ENCODE results near the gene ZPBP2. TPM values are rescaled to one million over a fixed set of nuclear protein-coding genes. Genes with fewer than 3 reads are reported as not detected.

The ZPBP2 gene
- total RNA-seq, 1 donor from 2014 or later: not detected

GRCh38 chr17:39823407-39824054 is 44.5 kb upstream of the ZPBP2 start:
- H3K9me3 Mint-ChIP-seq (ENCODE audit: low read depth): peaks cover 10% of the 10 kb centered on the region
- no peak for TF ChIP-seq CTCF (IDR thresholded peaks at IDR 0.05)

GRCh38 chr17:39826334-39826733 is 41.7 kb upstream of the ZPBP2 start:
- Mint-ChIP-seq H3K4me1 (ENCODE audit: low read depth) (no peaks in the 10 kb centered on the region), H3K27ac (ENCODE audit: unreplicated experiment) (no peak overlapping the region), H3K9me3 (ENCODE audit: low read depth) (peaks cover 10% of the 10 kb centered on the region), H3K27me3 (ENCODE audit: low read depth) (peaks cover 32% of the 10 kb centered on the region), H3K4me3 (ENCODE audit: unreplicated experiment) (no peak overlapping the region), H3K36me3 (ENCODE audit: low read depth) (peaks cover 5% of the 10 kb centered on the region)
- DNase-seq (ENCODE audit: low spot score): no peak
- TF ChIP-seq CTCF (IDR thresholded peaks at IDR 0.05): no peak

More at GRCh38 chr17:39823407-39824054, 44.5 kb upstream of the ZPBP2 start:
- Mint-ChIP-seq H3K27me3 (ENCODE audit: low read depth) (peaks cover 28% of the 10 kb centered on the region), H3K4me3 (ENCODE audit: unreplicated experiment) (no peak overlapping the region), H3K4me1 (ENCODE audit: low read depth) (peaks cover 3% of the 10 kb centered on the region), H3K36me3 (ENCODE audit: low read depth) (peaks cover 5% of the 10 kb centered on the region), H3K27ac (ENCODE audit: unreplicated experiment) (no peak overlapping the region)
- no peak for DNase-seq (ENCODE audit: low spot score)

- Mint-ChIP-seq H3K4me1 (ENCODE audit: low read depth) (no peaks in the 10 kb centered on the region), H3K27me3 (ENCODE audit: low read depth) (peaks cover 40% of the 10 kb centered on the region), H3K27ac (ENCODE audit: unreplicated experiment) (no peak overlapping the region), H3K36me3 (ENCODE audit: low read depth) (peaks cover 2% of the 10 kb centered on the region), H3K4me3 (ENCODE audit: unreplicated experiment) (no peak overlapping the region), H3K9me3 (ENCODE audit: low read depth) (peaks cover 7% of the 10 kb centered on the region)
- TF ChIP-seq CTCF (IDR thresholded peaks at IDR 0.05): no peak
- DNase-seq (ENCODE audit: low spot score): no peak
Measured at GRCh38 chr17:39828443-39828842, 39.6 kb upstream of the ZPBP2 start.

- Mint-ChIP-seq H3K4me1 (ENCODE audit: low read depth) (no peaks in the 10 kb centered on the region), H3K36me3 (ENCODE audit: low read depth) (peaks cover 6% of the 10 kb centered on the region), H3K27me3 (ENCODE audit: low read depth) (peaks cover 42% of the 10 kb centered on the region), H3K9me3 (ENCODE audit: low read depth) (peaks cover 11% of the 10 kb centered on the region), H3K27ac (ENCODE audit: unreplicated experiment) (no peak overlapping the region), H3K4me3 (ENCODE audit: unreplicated experiment) (no peak overlapping the region)
- TF ChIP-seq CTCF (IDR thresholded peaks at IDR 0.05): no peak
- DNase-seq (ENCODE audit: low spot score): no peak
Measured at GRCh38 chr17:39831588-39831987, 36.4 kb upstream of the ZPBP2 start.

- no peak for DNase-seq (ENCODE audit: low spot score)
- no peaks in the 10 kb centered on the region for H3K4me1 Mint-ChIP-seq (ENCODE audit: low read depth)
- TF ChIP-seq CTCF (IDR thresholded peaks at IDR 0.05): no peak
- no peak overlapping the region for H3K27ac Mint-ChIP-seq (ENCODE audit: unreplicated experiment)
- H3K4me3 Mint-ChIP-seq (ENCODE audit: unreplicated experiment): no peak overlapping the region
- H3K36me3 Mint-ChIP-seq (ENCODE audit: low read depth): peaks cover 14% of the 10 kb centered on the region
- H3K9me3 Mint-ChIP-seq (ENCODE audit: low read depth): peaks cover 20% of the 10 kb centered on the region
- peaks cover 32% of the 10 kb centered on the region for H3K27me3 Mint-ChIP-seq (ENCODE audit: low read depth)
Measured at GRCh38 chr17:39834017-39834416, 34.0 kb upstream of the ZPBP2 start.

Data from chondrocyte (in vitro differentiated cells).